Measurements from ENCODE around the gene MRPL51.

DNA sequence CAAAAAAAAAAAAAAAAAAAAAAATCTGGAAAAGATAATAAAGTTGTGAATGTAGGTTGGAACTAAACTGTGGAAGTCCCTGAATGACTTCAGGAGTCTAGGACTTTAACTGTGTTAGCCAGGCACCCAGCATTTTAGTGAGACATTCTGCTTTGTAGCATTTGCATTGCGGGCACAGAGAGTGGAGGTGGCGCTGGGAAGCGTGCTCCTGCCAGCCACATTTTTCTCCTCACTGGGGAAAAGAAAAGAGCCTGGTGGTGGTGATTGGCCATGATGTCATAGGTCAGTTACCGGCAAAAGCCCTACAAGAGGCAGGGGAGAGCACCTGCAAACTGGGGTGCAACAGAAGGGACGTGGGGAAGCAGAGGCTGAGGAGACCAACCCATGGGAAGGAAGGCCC lies 31.6 kb upstream of the MRPL51 start:
- TF ChIP-seq, protein P1, sequence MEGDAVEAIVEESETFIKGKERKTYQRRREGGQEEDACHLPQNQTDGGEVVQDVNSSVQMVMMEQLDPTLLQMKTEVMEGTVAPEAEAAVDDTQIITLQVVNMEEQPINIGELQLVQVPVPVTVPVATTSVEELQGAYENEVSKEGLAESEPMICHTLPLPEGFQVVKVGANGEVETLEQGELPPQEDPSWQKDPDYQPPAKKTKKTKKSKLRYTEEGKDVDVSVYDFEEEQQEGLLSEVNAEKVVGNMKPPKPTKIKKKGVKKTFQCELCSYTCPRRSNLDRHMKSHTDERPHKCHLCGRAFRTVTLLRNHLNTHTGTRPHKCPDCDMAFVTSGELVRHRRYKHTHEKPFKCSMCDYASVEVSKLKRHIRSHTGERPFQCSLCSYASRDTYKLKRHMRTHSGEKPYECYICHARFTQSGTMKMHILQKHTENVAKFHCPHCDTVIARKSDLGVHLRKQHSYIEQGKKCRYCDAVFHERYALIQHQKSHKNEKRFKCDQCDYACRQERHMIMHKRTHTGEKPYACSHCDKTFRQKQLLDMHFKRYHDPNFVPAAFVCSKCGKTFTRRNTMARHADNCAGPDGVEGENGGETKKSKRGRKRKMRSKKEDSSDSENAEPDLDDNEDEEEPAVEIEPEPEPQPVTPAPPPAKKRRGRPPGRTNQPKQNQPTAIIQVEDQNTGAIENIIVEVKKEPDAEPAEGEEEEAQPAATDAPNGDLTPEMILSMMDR (IDR thresholded peaks at IDR 0.05; ENCODE audit: poor library complexity, severe bottlenecking): no peak
- TF ChIP-seq REST (IDR thresholded peaks at IDR 0.05; ENCODE audit: borderline replicate concordance): no peak
- no peak for TF ChIP-seq POLR2AphosphoS5 (IDR thresholded peaks at IDR 0.05)
- no peak for TF ChIP-seq SMC3 (conservative IDR thresholded peaks at IDR 0.05; ENCODE audit: poor library complexity)

Measured in neural cell (in vitro differentiated cells).